ENCODE measurements around the gene OR10K1.

GRCh38 chr1:158457246-158457645 lies 4.4 kb upstream of the OR10K1 start:
- TF ChIP-seq TARDBP (IDR thresholded peaks at IDR 0.05) (no peak), CTBP1 (IDR thresholded peaks at IDR 0.05; ENCODE audit: borderline replicate concordance) (no peak), ARNT (IDR thresholded peaks at IDR 0.05) (no peak), FOXM1 (IDR thresholded peaks at IDR 0.05; ENCODE audit: borderline replicate concordance) (no peak), SUZ12 (IDR thresholded peaks at IDR 0.05) (no peak), ELF4 (IDR thresholded peaks at IDR 0.05) (no peak), BHLHE40 (IDR thresholded peaks at IDR 0.05; ENCODE audit: borderline replicate concordance) (no peak), PKNOX1 (IDR thresholded peaks at IDR 0.05) (no peak), FOXK2 (IDR thresholded peaks at IDR 0.05) (no peak), FOXA1 (IDR thresholded peaks at IDR 0.05) (no peak), NFRKB (IDR thresholded peaks at IDR 0.05) (no peak)

All from HEK293T (cell line).